SU-DHL-6 (cell line): ENCODE measurements around the gene LRRC4C.

Source experiments
- H2AFZ ChIP-seq: fragments of 200-600 bp; sonication (generic); 2 replicates; pipeline ENCODE4 v1.6.1; 2014; ENCODE audit warnings: low read depth, mild to moderate bottlenecking, moderate library complexity, mixed read lengths, antibody characterized with exemption, low read length; ENCODE audit not compliant: severe bottlenecking
- H3F3A ChIP-seq: fragments of 200-600 bp; shearing (Covaris generic); 2 replicates; pipeline ENCODE4 v1.6.0; 2016; ENCODE audit warnings: antibody characterized with exemption, mild to moderate bottlenecking; ENCODE audit not compliant: insufficient read depth
- H3K27ac ChIP-seq: fragments of 200-600 bp; sonication (generic); 2 replicates; pipeline ENCODE4 v1.5.1; 2016; ENCODE audit warnings: low read depth, mild to moderate bottlenecking, low read length, moderate library complexity, mixed read lengths
- H3K27me3 ChIP-seq: fragments of 200-600 bp; sonication (generic), shearing (Covaris generic); 2 replicates; pipeline ENCODE4 v1.6.0; 2014; ENCODE audit warnings: mild to moderate bottlenecking, low read length
- H3K36me3 ChIP-seq: fragments of 200-600 bp; sonication (generic); 2 replicates; pipeline ENCODE4 v1.6.1; 2014; ENCODE audit warnings: mild to moderate bottlenecking, low read length, mixed read lengths
- H3K4me2 ChIP-seq: fragments of 300-600, 200-600 bp; shearing (Covaris generic), sonication (generic); 2 replicates; pipeline ENCODE4 v1.6.0; 2014; ENCODE audit warnings: low read length, low read depth, mild to moderate bottlenecking; ENCODE audit not compliant: poor library complexity, severe bottlenecking
- H3K4me3 ChIP-seq: fragments of 200-600 bp; sonication (generic); 2 replicates; pipeline ENCODE4 v1.5.1; 2014; ENCODE audit warnings: antibody characterized with exemption, low read length, mild to moderate bottlenecking, mixed read lengths; ENCODE audit not compliant: insufficient read depth, poor library complexity, severe bottlenecking
- H3K79me2 ChIP-seq: fragments of 200-600 bp; sonication (generic); 2 replicates; pipeline ENCODE4 v1.6.1; 2014; ENCODE audit warnings: mild to moderate bottlenecking, low read length, moderate library complexity; ENCODE audit not compliant: insufficient read depth
- H3K9ac ChIP-seq: fragments of 200-600 bp; sonication (generic); 2 replicates; pipeline ENCODE4 v1.7.0; 2014; ENCODE audit warnings: mild to moderate bottlenecking, low read length
- H3K9me2 ChIP-seq: fragments of 200-600 bp; sonication (generic); replicated peaks from 2 replicates; pipeline ENCODE4 v1.6.1; 2014; ENCODE audit warnings: low read length; ENCODE audit not compliant: insufficient read depth
- H3K9me3 ChIP-seq: fragments of 200-600 bp; sonication (generic); 2 replicates; pipeline ENCODE4 v1.6.1; 2014; ENCODE audit warnings: low read length, mixed read lengths; ENCODE audit not compliant: insufficient read depth
- H4K20me1 ChIP-seq: fragments of 200-600 bp; sonication (generic); 2 replicates; pipeline ENCODE4 v1.6.1; 2014; ENCODE audit warnings: low read depth, mild to moderate bottlenecking, antibody characterized with exemption, low read length, moderate library complexity, mixed read lengths
- CTCF ChIP-seq: fragments of 200-600 bp; sonication (generic); IDR thresholded peaks from one replicate; pipeline ENCODE4 v1.5.1; 2017; ENCODE audit warnings: antibody characterized with exemption, mild to moderate bottlenecking, low read length, moderate library complexity; ENCODE audit not compliant: insufficient read depth, poor library complexity, severe bottlenecking
- EZH2phosphoT487 ChIP-seq: fragments of 200-600 bp; sonication (generic), shearing (Covaris generic); conservative IDR thresholded peaks from 2 replicates; pipeline ENCODE4 v1.6.1; 2018; ENCODE audit warnings: mild to moderate bottlenecking, antibody characterized with exemption, low read length, moderate library complexity, mixed read lengths

LRRC4C gene

GRCh38 chr11:41245704-41246398, 213.6 kb downstream of the LRRC4C start:
- Histone ChIP-seq H3K27ac (no peak overlapping the region), H3K4me3 (no peak overlapping the region), H3K36me3 (no peaks in the 10 kb centered on the region), H2AFZ (no peak overlapping the region), H3K9ac (no peak overlapping the region), H3F3A (no peaks in the 10 kb centered on the region), H3K4me2 (no peak overlapping the region), H4K20me1 (no peaks in the 10 kb centered on the region), H3K27me3 (no peaks in the 10 kb centered on the region), H3K9me2 (no peaks in the 10 kb centered on the region), H3K9me3 (no peaks in the 10 kb centered on the region), H3K79me2 (no peaks in the 10 kb centered on the region)
- TF ChIP-seq EZH2phosphoT487 (no peak), CTCF (no peak)

- Histone ChIP-seq H3K36me3 (no peaks in the 10 kb centered on the region), H2AFZ (no peak overlapping the region), H3K9me3 (no peaks in the 10 kb centered on the region), H3K79me2 (no peaks in the 10 kb centered on the region), H4K20me1 (no peaks in the 10 kb centered on the region), H3K27me3 (no peaks in the 10 kb centered on the region), H3K4me2 (no peak overlapping the region), H3K9me2 (no peaks in the 10 kb centered on the region), H3F3A (no peaks in the 10 kb centered on the region), H3K4me3 (no peak overlapping the region), H3K27ac (no peak overlapping the region), H3K9ac (no peak overlapping the region)
- TF ChIP-seq EZH2phosphoT487 (no peak), CTCF (no peak)
Measured at GRCh38 chr11:41245184-41245583, 214.3 kb downstream of the LRRC4C start.

- H3K36me3 ChIP-seq, result no peaks in the 10 kb centered on the region
- H3K4me2 ChIP-seq, result no peak overlapping the region
- H3K9me2 ChIP-seq, result no peaks in the 10 kb centered on the region
- no peaks in the 10 kb centered on the region for H4K20me1 ChIP-seq
- no peak overlapping the region for H3K9ac ChIP-seq
- H3F3A ChIP-seq, result no peaks in the 10 kb centered on the region
- H3K79me2 ChIP-seq, result no peaks in the 10 kb centered on the region
- no peak for TF ChIP-seq EZH2phosphoT487
- no peak for TF ChIP-seq CTCF
- no peak overlapping the region for H3K27ac ChIP-seq
- H3K27me3 ChIP-seq, result no peaks in the 10 kb centered on the region
- H3K4me3 ChIP-seq, result no peak overlapping the region
- no peak overlapping the region for H2AFZ ChIP-seq
- H3K9me3 ChIP-seq, result no peaks in the 10 kb centered on the region
Measured at GRCh38 chr11:41237382-41237781, 222.1 kb downstream of the LRRC4C start.
